ENCODE results near the gene WDCP. TPM values are rescaled to one million over a fixed set of nuclear protein-coding genes. Genes with fewer than 3 reads are reported as not detected.
"Not testable (repeated sequence)": the region's sequence is repeated elsewhere in the genome, so short reads cannot be mapped to it uniquely, and the experiment has no call there.

Gene WDCP
- polyA plus RNA-seq, 5 donors: 11.6 to 18.2 (median 15.3) TPM

- no peak for DNase-seq
Measured at GRCh38 chr2:24022975-24023575, 24.1 kb downstream of the WDCP start.

- no peak for DNase-seq
Measured at GRCh38 chr2:24022324-24022974, 24.7 kb downstream of the WDCP start.

GRCh38 chr2:24021122-24021998 is 25.8 kb downstream of the WDCP start:
- DNase-seq: no peak

- no peak for DNase-seq
Measured at GRCh38 chr2:24020244-24020643, 26.9 kb downstream of the WDCP start.

- DNase-seq: no peak
Measured at GRCh38 chr2:24019729-24020128, 27.5 kb downstream of the WDCP start.

GRCh38 chr2:24018241-24018640 is 28.9 kb downstream of the WDCP start:
- DNase-seq: no peak

GRCh38 chr2:24017711-24018110 is 29.5 kb downstream of the WDCP start:
- no peak for DNase-seq

- DNase-seq: no peak
Measured at GRCh38 chr2:24016853-24017703, 30.1 kb downstream of the WDCP start.

- no peak for DNase-seq
Measured at GRCh38 chr2:24016376-24016761, 30.8 kb downstream of the WDCP start.

- no peak for DNase-seq
Measured at GRCh38 chr2:24015562-24016375, 31.4 kb downstream of the WDCP start.

- DNase-seq: not testable (repeated sequence)
Measured at GRCh38 chr2:24014902-24015301, 32.3 kb downstream of the WDCP start.

GRCh38 chr2:24012521-24013188 is 34.5 kb downstream of the WDCP start:
- DNase-seq: no peak

- DNase-seq: no peak
Measured at GRCh38 chr2:24011250-24012104, 35.7 kb downstream of the WDCP start.

- no peak for DNase-seq
Measured at GRCh38 chr2:24010477-24011249, 36.5 kb downstream of the WDCP start.

GRCh38 chr2:24009680-24010476 is 37.3 kb downstream of the WDCP start, which contains the start of gene MFSD2B:
MFSD2B (plus strand) TSS chr2:24010085; CDS start chr2:24010097, 12 bp downstream.
- no peak for DNase-seq

- no peak for DNase-seq
Measured at GRCh38 chr2:24009367-24009679, 37.9 kb downstream of the WDCP start.

GRCh38 chr2:24008672-24009366 is 38.4 kb downstream of the WDCP start:
- no peak for DNase-seq

Data from right lung (tissue), 5 donors.